Retina (tissue), 1 donor: ENCODE measurements around the gene ZBTB45.

Experiments
- DNase-seq: peaks from one replicate; pipeline ENCODE4 v3.0.0-alpha.2; 2016

Gene ZBTB45

DNA sequence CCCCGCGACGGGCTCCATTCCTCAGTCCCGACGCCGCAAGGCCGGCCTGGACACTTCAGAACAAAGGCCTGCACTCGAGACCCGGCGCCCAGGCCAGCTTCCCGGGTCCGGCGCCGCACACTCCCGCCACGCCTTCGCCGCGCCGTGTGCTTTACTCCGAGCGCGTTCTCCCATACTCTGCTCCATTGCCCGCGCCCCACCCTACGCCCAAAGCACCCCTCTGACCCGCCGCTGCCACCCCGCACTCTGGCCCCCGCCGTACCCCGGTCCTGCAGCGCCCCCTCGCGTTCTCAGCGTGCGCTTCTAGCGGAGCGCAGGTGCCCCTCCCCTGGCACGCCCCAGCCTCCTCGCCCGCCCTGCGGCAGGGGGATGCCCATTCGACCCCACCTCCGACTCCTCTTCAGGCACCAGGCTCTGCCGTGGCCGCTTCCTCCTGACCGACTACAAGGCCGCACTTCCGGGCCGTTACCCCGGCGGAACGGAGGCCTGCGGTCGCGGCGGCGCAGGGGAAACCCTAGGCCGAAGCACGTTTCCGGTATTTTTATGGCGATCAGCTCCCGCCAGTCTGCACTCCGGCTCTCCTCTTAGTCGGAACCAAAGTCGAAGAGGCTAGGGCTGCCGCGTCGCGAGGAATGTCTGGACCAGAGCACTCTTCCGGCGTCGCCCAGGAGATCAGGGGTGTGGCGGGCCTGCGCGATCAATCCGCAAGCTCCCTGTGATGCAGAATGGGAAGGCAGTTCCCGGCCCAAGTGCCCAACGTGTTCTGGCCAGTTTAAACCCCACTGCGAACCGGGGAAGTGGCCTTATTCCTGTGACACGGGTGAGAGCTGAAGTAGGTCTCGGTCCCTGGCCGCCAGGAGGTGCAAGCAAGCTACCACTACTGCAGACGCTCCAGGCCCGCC, at the start of gene ZBTB45:
ZBTB45 (minus strand) TSS at position 456 of the 902 bp plus-strand sequence. CDS start 2,137 bp downstream, outside the sequence.
- peak; percentile 97 for DNase-seq

DNA sequence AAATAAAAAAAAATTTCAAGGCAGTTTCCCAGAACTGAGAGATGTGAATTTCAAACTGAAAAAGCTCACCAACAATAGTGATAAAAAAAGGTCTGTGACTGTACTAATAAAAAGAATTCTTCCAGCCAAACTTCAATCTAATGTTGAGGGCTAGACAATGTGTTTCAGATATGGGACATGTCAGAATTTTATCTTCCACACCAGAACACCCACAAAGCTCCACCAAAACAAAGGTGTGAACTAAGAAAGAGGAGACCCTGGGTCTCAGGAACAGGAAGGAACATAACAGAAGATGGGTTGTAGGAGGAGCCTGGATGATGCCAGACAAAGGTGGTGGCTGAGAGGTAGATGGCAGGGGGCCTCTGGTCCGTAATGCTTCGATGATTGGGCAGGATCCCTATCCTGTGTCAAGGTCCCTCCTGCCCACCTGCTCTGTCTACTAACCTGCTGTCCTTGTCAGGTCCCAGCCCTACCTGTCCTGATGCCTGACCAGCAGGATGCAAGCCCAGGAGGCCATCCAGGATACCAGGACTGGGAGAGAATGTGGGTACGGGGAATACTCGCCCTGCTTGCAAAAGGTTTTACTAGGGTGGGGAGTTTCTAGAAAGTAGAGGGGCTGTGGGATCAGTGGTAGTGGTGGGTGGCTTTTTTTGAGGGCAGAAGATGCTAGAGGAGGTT, 49.0 kb upstream of the ZBTB45 start:
- DNase-seq = no peak

DNA sequence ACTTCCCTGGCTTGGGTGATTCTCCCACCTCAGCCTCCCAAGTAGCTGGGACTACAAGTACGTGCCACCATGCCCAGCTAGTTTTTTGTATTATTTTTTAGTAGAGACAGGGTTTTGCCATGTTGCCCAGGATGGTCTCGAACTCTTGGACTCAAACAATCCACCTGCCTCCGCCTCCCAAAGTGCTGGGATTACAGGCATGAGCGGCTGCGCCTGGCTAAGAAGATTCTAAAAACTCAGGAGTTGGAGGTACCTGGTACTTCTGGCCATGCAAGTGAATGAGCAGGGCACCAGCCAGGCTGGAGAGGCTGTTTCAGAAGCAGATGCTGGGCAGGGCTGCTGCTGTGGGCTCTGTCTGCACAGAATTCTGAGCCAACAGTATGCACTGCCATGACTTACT, 47.4 kb upstream of the ZBTB45 start:
- no peak for DNase-seq

DNA sequence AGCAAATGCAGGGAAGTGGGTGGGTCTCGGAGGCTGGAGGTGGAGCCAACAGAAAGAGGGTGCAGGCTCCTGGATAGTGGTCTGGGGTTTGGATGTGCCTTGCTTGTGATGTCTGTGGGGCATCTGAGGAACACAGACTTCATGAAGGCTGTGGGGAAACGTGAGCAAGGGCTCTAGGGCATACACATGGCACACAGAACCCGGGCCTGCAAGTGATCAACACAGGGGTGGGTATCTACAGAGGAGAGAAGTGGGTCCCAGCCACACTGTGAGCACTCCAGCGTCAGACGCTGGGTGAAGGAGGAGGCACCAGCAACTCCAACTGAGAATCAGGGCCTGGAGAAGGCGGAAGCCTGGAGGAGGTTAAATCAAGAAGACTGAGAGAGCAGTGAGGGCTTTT, 44.2 kb upstream of the ZBTB45 start:
- DNase-seq = no peak

DNA sequence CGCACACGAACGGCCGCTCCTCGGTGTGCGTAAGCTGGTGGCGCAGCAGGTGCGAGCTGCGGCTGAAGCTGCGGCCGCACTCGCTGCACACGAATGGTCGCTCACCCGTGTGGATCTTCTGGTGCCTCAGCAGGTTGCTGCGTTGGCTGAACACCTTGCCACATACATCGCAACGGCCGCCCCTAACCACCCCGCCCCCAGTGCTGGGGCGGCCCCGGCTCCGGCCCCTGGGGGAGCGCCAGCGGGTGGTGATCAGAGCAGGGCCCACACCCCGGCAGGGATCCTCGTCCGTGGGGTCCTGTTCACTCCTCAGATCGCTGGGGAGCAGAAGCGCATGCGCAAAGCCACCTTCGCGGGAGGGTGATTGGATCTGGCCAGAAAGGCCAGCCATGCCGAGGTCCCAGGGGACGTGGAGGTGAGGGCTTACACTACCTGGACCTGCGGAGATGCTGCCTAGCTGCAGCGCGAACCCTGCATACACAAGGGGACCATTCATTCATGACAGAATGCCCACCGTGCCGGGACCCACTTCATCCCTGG, 43.5 kb upstream of the ZBTB45 start:
- peak; percentile 84 for DNase-seq

DNA sequence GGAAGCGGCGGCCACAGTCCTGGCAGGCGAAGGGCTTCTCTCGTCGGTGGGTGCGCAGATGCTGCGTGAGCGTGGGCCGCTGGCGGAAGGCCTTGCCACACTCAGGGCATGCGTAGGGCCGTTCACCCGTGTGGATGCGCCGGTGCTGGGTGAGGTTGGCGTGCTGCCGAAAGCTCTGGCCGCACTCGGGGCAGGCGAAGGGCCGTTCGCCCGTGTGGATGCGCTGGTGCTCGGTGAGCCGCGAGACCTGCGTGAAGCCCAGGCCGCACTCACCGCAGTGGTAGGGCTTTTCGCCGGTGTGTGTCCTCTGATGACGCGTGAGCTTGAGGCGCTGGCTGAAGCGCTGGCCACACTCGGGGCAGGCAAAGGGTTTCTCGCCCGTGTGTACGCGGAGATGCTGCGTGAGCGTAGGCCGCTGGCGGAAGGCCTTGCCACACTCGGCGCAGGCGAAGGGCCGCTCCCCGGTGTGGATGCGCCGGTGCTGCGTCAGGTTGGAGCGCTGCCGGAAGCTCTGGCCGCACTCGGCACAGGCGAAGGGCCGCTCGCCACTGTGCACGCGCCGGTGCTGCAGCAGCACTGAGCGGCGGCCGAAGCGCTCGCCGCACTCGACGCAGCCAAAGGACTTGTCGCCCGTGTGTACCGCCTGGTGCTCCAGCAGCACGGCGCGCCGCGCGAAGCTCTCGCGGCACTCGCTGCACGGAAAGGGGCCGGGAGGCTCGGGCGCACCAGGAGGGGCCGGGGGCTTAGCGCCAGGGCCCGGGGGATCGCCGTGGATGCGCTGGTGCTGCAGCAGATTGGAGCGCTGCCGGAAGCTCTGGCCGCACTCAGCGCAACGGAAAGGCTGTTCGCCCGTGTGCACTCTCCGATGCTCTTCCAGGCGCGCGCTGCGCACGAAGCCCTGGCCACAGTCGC, 42.8 kb upstream of the ZBTB45 start:
- DNase-seq = peak; percentile 87

DNA sequence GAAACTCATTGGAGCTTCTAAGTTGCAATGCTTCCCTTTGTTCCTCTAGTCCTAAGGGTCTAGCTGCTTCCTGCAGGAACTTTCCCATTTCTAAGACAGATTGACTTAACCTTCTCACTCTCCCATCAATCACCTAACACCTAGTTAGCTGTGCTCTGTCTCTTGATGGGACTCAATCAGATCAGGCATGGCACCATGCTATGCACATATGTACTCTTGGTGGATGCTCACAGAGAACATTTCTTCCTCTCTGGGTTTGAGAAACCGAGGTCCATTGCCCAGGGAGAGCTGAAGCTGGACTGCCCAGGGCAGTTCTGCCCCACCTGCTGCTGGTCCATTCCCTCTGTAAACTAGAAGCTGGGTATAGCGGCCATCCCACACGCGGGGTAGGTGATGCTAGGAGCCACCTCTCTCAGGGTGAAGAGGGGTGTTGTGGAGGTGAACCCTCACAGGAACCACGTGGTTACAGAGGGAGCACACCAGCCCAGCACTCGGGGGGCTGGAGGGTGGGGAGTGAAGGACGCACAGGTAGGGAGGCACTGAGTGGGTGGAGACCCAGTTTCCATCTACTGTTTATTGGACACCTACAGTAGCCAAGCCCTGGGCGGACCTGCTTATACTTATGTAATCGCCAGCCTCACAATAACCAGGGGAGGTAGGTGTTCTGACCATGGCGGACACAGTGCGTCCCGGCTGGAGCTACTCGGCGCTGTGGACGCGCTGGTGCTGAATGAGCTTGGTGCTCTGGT, 41.9 kb upstream of the ZBTB45 start:
- DNase-seq = no peak

DNA sequence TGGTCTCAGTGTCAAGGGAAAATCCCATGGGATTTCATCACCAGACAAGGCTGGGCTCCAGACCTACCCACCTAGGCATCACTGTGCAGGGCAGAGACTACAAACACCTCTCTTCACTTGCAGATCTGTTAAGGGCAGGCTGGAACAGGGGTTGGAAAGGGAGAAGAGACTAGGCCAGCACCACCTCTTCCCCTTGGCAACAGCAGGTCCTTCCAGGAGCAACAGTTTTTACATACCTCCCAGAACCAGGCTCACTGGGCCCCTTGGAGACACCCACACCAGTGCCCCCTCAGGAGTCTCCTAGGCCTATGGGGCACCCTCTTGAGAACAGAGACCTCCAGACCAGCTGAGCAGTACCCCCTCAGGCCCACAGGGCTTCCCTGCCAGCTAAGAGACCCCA, 41.3 kb upstream of the ZBTB45 start:
- no peak for DNase-seq

DNA sequence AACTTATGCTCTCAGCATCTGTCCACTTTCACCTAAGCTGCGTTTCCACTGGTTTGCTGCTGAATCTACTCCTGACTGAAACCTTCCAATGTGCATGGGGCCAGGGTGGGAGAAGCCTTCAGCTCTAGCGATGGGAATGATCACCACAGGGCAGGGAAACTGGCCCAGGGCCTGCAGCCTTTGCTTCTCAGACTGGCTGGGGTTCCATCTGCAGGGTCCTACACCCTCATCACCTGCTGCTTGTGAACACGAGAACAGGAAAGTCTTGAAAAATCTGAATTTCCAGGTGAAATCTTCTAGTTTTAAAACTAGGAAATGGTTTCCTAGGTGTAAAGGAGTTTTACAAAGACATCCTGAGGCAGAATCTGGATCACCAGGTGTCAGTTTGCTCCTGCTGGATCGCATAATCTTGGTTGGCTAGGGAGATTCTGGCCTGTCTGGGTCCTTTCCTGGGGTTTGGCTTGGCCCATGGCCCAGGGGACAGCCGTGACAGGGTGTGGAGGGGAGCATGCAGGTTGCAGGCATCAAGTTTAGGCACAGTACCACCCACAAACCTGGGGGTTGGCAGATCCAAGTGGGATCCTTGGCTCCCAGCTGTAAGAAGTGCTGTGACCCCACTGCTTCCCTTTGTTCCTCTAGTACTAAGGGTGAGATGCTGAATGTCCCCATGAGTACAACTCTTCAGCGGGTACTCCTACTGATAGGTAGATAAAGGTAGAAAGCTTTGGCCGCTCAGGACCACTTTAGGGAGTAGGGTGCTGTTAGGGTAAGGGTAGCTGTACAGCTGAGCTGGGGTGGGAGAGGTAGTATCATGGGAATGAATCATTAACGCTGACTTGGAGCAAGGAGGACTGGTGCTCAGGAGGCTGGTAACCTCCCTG, 40.6 kb upstream of the ZBTB45 start:
- DNase-seq = no peak

DNA sequence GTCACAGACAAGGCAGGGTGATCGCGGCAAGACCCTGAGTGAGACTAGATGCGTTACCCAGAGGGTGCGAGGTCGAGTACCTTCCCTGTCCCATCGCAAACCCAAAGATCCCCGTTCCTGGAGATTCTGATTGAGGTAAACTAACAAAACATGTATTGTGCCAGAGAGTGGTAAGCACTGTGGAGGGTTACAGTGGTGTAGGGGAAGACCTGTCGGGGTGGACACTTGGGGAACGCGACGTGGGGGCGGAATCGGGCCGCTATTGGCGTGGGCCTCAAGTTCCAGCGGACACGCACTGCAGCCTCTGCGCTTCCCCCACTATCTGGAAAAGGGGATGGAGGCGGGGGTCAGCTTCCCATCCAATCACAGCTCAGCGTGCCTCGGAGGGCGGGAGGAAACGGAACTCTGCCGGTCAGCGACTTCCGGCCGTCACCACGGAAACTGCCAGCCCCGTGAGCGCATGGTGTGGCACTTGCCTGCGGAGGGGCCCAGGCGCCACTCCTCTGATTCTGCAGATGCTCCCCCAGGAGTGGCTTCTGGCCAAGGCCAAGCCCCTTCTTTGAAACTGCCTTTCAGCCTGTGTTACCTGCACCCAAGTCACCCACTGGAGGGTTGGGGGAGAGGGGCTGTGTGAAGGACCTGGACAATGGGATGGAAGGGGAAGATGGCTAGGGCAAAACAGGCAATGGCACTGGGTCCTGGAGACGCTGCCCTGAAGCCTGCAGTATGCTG, 39.8 kb upstream of the ZBTB45 start:
- DNase-seq = peak; percentile 93

DNA sequence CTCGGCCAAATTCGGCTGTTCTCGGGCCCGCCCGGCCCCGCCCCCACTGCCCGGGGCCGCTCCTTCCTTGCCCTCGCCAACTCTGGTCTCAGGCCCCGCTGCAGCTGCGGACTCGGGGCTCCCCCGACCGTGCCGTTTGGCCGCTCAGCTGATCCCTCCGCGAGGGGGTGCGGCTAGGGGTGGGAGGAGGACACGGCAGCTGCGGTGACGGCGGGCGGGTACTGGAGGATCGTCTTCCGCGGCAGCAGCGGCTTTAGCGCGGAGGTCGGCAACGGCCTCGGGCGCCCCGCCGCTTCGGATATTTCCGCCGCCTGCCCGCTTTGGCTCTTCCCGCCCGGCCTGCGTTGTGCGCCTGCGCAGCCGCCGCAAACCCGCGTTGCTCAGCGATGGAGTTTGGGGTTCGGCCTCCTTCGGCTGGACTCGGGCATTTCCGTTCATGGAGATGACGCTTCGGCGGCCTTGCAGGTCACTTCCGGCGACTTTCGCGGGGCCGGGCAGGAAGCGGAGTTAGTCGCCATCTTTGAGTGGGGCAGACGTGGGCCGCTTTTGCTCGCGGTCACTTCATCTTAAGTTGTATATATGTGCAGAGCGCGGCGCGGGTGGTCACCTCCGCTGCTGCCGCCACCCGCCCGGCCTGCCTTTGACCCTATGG, 39.1 kb upstream of the ZBTB45 start:
- DNase-seq = peak; percentile 99

DNA sequence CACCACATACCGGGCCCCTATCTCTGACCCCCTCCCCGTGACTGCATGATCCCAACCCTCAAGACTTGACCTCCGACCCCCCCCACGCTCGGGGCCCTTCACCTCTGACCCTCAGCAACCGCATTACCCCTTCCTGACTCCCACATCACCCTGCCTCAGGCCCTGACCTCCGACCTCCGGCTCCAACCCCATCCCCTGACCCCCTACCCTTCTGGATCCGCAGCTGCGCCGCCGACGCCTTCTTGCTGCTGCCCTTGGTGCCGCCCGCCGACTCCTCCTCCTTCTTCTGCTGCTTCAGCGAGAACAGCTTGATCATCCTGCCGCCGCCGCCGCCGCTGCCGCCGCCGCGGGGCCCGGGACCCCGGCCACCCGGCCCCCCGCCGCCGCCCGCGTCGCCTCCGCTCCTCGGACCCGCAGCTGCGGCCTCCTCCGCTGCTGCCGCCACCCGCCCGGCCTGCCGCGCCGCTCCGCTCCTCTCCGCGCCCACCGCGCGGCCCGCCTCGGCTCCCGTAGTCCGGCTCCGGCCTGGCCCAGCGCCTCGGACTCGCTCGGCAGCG, 38.5 kb upstream of the ZBTB45 start, which contains the start of gene UBE2M:
UBE2M (minus strand) TSS at position 546 of the 557 bp plus-strand sequence; CDS start at position 316, 230 bp downstream.
- DNase-seq = no peak

DNA sequence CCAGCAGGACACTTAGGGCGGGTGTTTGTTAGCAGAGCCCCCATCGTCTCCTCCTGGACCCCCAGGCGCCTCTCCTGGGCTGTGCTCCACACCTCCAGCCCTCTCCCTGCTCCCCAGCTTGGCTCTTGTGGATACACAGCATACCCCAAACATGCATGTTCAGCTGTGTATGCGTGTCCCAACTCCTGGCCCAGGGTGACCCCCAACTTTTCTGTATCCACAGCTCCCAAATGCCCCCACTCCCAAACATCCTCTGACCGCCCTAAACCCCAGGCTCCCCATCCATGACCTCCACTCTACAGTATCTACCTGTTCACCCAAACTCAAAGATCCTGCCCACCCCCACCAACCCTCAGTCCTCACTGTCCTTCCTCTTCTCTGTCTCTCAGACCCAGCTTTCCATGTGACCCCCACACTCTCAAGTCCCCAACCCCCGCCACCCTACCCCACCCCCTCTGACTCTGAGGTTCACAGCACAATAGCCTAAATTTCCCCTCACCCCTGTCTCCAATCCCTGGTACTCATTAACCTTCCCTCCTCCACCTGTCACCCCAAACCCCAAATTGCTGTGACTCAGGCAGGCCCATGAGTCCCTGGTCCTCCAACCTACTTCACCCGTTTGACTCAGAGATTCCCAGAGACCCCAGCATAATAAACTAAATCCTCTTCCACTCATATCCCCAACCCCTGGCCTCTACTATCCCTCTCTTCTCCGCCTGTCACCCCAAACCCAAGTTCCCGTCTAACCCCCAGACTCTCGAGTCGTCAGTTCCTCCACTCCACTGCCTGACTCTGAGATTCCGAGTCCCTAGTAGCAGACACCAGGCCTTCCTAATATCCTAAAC, 37.8 kb upstream of the ZBTB45 start:
- no peak for DNase-seq

DNA sequence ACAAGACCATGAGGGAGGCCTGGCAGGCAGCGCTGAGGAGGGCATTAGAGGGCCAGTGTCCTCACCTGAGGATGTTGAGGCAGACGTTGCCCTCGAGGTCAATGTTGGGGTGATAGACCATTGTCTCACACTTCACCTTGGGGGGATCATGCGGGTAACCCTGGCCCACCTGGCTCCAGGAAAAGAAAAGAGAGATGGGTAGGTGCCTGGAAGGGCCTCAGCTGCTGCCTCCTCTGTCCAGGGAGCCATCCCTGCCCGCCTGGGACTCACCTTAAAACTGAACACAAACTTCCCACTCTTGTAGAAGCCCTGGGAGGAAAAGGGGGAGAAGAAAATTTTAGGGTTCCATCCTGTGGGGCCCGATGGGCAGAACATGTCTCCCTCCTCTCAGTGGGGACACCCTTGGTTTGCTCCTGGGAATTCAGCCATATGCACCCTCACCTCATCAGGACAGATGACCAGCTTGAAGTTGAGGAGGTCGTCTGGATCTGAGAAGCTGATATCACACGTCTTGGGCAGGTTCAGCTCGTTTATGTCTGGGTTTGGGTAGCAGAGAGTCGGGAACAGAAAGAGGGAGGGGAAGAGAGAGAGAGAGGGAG, 37.1 kb upstream of the ZBTB45 start:
- DNase-seq = no peak

DNA sequence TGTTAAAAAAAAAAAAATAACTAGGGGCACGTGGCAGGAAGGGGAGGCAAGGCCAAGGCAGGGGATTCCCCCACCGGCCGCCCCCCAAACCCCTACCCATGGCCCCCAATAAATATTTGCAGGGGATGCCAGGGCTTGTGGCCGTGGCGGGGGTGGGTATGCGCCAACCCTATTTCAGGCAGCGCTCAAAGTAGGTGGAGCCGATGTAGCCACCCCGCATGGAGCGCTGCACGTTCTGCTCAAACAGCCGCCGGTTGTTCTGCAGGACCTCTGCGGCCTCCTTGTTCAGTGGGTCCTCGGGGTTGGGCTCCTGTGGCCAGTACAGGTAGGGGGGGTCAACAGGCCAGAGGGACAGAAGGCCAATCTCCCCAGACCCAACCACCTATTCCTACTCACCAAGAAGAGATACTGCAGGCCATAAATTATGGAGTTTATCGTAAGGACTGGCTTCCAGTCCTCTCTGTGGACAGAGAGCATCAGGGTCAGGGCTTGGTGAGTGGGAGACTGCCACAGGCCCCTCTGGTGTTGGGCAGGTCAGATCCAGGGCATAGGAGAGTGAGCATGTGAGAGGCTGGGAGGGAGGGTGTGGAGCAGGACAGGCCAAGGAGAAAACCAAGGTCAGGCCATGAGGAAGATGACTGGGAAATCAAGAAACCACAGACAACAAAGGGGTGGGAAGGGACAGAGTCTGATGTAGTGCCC, 36.5 kb upstream of the ZBTB45 start:
- no peak for DNase-seq

DNA sequence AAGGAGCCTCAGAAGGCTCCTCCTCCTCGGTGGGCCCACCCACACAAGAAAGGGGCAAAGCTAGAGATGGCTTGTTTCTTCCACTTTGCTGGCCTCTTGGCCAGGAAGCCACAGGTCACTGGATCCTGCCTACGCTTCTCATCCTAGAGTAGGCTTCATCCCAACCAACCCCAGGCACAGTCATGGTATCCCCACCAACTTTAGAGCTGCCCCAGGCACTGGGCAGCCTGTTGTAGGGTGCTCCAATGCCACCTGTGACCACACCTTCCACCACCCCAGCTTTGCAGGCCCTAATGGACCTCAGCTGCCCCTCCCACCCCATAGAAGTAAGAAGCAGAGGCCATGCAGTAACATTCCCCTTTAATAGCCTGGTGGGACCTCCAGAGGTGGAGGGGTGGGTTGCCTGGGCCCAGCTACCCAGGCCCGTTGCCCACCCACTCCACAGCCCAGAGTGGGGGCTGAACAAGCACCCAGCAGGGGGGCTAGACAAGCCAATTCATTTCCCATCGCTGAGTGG, 35.8 kb upstream of the ZBTB45 start:
- DNase-seq = no peak
